ENCODE measurements around the gene NEUROD2.

The NEUROD2 gene

DNA sequence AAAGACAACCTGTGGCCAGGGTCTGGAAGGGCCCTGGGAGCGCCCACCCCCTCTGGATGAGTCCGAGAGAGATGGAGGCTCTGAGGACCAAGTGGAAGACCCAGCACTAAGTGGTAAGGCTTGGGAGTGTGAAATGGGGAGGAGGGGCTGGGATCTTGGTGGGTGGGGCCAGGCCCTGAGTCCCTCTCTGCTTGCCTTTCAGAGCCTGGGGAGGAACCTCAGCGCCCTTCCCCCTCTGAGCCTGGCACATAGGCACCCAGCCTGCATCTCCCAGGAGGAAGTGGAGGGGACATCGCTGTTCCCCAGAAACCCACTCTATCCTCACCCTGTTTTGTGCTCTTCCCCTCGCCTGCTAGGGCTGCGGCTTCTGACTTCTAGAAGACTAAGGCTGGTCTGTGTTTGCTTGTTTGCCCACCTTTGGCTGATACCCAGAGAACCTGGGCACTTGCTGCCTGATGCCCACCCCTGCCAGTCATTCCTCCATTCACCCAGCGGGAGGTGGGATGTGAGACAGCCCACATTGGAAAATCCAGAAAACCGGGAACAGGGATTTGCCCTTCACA lies 28.0 kb upstream of the NEUROD2 start:
- DNase-seq (ENCODE audit: low spot score): no peak

DNA sequence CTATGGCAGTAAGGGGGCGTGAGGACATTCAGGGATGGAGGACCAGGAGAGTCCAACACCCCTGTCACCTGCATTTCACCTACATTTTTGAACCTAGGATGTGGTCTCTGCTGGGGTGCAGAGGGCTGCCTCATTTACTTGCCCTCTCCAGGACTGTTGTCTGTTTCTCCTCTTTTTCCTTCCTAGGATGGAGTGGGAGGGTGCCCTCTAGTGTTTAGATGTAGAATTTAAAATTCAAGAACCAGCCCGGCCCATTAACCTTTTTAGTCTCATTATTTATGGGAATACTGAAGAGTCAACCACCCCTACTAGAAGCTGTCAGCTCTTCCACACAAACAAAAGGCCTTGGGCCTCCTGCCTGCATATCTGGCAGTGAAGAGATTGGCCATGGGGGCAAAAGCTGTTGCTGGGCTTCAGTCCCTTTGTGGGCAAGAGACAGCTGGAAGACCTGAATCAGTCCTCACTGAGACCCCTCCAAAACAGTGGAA lies 26.7 kb upstream of the NEUROD2 start:
- peak; percentile 53 for DNase-seq (ENCODE audit: low spot score)

DNA sequence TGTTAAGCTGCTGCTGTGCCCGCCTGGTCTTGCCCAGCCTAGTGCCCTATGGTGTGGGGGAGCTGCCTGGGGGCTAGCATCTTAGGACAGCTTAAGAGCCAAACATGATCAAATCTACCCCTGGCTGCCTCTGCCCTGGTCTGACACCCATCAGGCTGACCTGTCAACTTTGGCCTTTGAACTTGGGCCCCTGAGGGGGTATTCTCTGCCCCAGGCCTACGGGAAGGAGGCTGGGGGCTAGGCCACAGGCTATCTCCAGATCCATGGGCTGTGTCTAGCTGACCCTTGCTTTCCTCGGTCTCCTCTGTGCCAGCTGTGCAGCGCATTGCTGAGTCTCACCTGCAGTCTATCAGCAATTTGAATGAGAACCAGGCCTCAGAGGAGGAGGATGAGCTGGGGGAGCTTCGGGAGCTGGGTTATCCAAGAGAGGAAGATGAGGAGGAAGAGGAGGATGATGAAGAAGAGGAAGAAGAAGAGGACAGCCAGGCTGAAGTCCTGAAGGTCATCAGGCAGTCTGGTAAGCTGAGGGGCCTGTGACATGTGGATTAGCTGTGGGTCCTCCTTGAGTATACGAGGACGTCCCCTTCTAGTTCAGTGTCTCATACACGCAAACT lies 26.0 kb upstream of the NEUROD2 start:
- no peak for DNase-seq (ENCODE audit: low spot score)

DNA sequence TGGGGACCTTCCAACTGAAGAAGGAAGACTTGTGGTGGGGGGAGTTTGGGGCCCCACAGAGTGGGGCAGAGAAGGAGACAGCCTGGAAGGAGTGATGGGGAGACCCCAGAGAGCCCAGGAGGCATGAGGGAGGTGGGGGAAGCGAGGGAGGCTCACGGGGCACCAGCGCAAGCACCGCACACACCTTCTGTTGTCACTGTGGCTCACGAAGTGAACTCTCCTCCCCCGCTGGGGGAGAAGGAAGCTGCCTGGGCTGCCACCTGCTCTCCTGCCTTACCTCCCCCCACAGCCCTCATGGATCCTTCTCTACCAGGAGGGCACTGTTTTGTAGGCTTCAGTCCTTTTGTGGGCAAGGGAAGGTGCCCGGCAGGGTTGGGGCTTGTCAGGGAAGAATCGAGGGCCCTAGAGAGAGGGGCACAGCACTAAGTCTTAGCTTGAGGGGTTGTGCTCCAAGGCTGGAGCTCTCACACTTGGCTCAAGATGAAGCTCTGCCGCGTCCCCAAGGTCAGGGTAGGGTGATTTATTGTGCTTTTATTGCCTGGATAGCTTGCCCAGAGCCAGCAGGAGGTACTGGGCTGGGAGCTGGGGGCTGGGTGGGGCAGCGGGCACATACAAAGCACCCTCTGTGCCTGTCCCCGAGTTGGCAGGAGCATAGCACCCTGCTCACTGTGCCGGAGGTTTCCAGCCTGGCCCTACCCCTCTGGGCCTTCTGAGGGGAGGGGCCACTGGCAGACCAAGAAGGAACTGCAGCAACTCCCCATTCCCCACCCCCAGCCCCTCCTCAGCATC lies 24.6 kb upstream of the NEUROD2 start:
- DNase-seq (ENCODE audit: low spot score): peak; percentile 91

DNA sequence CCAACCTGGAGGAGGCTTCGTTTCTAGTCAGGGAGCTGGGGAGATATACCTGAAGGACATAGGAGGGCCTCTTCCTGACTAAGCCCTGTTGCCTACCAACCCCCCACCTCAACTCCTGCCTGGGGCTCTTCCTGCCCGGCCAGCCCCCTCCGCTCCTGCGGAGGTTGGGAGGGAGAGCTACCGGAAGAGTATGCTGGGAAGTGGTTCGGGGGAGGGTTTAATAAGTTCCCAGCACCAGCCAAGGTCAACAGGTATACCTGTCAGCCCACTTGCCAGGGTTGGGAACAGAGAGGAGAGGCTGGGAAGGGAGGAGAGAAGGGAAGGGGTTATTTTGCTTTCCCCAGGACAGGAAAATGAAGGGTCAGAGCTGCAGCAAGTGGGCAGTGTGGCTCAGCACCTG lies 23.7 kb upstream of the NEUROD2 start:
- DNase-seq (ENCODE audit: low spot score): peak; percentile 70

DNA sequence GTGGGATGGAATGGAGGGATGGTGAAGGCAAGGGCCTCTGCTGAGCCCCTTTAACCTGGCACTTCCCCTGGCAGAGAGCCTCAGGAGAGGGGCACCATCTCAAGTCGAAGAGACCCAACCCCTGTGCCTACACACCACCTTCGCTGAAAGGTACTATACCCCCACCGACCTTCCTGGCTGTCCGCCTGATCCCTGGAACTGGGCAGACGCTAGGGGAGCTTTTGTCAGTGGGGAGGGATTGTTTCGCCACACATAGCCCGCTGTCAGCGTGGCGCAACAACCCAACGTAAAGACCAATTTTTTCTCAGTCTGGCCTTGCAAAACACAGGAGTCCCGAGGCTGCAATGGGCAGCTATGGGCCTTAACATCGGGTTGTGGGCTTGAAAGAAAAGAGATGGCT lies 22.2 kb upstream of the NEUROD2 start:
- no peak for DNase-seq (ENCODE audit: low spot score)

DNA sequence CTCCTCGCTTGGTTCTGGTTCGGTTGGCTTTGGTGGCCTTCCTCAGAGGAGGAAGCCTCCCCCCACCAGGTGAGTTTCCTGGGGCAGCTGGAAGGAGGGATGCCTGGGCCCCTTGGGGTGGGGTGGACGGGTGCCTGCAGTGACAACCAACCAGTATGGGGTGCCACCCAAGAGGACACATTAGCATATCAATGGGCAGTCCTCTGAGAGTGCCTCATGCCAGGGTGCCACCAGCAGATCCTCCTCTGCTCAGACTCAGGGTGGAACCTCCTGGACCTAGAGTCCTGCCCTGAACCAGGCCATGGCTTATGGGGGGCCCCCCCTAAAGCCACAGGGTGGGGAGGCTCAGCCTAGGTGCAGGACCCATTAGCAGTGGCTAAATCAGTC lies 21.8 kb upstream of the NEUROD2 start:
- DNase-seq (ENCODE audit: low spot score): no peak

DNA sequence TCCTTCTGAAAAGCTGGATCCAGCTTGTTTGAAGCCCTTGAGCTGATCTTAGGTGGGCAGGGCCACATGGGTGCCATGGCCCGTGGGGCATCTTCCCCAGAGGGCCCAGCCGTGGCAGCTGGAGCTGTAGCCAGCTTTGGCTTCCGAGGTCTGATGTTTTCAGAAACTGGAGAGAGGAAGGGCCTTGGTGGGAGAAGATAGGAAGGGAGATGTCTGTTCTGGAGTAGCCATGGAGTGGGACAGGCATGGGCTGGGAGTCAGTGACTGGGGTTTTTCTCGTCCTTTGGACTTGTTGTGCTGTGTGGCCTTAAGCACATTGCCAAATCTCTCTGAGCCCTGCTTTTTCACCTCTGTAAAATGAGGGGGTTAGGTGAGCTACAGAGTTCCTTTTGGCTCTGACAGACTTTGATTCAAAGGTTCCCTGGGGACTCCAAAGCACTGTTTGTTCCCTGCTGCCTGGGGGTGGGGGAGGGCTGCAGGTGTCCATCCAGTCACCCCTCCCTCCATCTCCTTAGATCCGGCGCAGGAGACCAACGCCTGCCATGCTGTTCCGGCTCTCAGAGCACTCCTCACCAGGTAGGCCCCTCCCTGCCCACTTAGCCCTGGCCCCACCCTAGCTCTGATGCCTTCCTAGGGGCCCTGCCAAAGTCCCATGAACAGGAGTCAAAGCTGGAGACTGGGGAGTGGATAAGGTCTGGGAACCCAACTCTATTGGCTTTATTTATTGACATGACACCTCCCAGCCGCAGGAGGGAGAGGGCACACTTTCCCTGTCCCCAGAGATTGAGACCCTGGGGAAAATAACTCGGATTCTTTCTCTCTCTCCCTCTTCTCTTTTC lies 21.2 kb upstream of the NEUROD2 start:
- peak; percentile 77 for DNase-seq (ENCODE audit: low spot score)

DNA sequence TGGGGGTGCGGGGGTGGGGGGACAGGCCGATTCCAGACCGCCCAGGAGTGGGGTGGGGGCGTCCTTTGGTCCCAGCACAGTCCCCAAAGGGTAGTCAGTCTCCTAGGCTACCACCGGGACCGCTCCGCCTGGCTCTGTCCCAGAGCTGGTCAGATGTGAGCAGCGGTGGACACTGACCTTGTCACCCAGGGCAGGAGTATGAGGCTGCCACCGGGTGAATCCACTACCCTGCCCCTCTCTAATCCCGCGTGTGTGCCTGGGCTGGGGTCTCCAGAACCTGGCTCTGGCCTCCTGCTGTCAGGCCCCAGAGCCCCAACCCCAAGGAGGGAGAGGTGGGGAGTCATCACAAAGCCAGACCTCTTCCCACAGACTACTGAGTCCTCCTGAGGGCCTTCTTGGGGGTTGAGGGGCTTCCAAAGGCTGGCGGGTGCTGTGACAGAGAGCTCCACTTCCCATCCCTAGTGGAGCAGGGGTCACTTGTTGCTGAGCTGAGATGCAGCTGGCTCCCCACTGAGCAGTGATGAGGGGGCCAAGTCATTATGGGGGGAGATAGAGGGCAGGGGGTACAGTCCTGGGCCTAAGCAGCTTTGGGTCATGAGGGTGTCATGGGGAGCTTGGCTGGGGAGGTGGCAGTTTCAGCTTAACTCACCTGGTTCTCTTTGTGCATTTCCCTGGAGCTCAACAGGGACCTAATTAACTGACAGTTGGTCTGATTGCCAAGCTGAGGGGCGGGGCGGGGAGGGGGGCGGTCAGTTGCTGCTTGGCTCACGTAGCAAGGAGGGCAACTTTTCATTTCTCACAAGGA lies 20.2 kb upstream of the NEUROD2 start:
- peak; percentile 24 for DNase-seq (ENCODE audit: low spot score)

DNA sequence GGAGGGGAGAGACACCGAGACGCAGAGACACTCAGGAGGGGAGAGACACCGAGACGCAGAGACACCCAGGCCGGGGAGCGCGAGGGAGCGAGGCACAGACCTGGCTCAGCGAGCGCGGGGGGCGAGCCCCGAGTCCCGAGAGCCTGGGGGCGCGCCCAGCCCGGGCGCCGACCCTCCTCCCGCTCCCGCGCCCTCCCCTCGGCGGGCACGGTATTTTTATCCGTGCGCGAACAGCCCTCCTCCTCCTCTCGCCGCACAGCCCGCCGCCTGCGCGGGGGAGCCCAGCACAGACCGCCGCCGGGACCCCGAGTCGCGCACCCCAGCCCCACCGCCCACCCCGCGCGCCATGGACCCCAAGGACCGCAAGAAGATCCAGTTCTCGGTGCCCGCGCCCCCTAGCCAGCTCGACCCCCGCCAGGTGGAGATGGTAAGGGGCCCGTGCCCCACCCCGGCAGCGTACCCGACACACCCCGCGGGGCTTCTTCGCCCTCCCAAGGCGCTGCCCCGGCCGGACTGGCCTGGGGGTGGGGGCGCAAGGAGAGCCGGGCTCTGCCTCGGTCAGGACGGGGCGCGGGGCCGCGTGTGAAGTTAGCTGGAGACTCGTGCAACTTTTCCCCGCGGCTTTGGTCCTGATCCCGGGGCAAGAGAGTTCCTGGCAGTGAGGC lies 19.5 kb upstream of the NEUROD2 start:
- DNase-seq (ENCODE audit: low spot score): no peak

DNA sequence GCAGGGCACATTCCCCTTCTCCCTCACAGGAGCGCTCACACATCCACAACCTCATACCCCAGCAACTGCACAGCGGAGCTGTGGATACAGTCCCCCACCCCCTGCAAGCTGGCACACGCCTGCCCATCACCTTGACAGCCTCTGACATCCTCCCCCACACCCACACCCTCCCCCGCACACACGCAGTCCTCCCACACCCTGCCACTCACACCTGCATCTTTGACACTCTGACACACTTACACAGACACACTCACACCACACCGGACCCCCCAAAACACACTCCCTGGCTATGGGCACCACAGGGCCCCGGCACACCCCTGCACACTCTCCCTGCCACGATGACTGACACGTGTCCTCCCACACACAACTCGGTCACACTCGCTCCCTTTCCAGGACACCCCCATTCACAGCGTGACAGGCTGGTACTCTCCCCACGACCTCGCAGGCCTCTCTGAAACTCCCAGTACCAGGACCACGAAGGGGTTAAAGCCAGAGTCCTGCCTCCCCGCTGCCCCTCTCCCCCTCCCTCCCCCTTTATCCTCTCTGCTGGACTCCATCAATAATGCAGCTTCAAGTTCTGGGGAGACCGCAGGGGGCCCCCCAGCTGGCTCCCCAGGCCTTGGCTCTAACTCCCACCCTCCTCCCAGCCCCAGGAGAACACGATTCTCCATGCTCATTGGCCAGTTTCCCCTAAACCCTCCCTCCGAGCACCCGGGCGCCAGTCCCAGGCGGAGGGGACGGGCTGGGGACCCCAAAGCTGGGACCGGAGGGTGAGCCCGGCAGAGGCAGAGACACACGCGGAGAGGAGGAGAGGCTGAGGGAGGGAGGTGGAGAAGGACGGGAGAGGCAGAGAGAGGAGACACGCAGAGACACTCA lies 18.7 kb upstream of the NEUROD2 start, which contains the start of gene PPP1R1B:
Gene PPP1R1B, plus strand, starts transcription at position 782 of the 876 bp plus-strand sequence. CDS start 441 bp downstream, outside the sequence.
- no peak for DNase-seq (ENCODE audit: low spot score)

DNA sequence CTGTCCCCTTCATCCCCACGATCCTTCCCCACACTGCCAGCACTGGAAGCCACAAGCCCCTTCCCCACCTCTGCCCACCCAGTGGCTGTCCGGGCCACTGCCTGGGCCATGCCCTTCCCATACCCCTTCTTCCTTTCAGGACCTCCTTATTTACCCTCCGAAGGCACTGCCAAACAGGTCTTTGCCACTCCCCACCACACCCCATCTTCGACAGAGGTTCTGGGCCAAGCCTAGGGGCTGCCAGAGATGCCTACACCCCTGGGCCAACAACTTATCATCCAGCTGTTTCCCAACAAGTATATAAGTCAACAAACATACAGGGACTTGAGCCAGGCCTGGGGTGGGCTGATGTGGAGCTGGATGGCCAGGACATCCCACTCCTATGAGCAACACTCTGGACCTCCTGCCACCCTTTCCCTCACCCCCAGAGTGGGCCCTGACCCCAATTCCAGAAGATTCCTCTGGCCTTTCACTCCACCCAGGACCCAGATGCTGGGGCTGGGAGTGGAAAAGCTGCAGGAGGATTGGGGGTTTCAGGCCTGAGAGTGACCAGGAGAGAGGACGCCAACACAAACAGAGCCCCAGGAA lies 17.6 kb upstream of the NEUROD2 start:
- DNase-seq (ENCODE audit: low spot score): peak; percentile 47

DNA sequence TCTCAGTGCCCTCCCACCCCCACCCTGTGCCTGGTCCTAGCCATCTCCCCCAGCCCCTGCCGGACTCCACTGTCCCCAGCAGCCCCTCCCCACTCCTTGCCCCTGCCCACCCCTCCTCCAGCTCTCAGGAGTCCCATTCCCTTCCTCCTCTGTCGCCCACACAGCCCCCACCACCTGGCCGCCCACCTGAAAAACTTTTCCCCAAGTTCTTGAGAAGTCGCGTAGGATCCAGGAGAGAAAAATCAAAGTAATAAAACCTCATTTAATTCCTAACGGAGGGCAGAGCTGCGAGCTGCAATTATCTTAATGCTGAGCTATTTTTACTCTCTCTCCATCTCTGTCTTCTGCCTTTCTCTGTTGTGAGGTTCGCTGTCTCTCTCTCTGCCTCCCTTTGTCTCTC lies 16.6 kb upstream of the NEUROD2 start:
- DNase-seq (ENCODE audit: low spot score): no peak

DNA sequence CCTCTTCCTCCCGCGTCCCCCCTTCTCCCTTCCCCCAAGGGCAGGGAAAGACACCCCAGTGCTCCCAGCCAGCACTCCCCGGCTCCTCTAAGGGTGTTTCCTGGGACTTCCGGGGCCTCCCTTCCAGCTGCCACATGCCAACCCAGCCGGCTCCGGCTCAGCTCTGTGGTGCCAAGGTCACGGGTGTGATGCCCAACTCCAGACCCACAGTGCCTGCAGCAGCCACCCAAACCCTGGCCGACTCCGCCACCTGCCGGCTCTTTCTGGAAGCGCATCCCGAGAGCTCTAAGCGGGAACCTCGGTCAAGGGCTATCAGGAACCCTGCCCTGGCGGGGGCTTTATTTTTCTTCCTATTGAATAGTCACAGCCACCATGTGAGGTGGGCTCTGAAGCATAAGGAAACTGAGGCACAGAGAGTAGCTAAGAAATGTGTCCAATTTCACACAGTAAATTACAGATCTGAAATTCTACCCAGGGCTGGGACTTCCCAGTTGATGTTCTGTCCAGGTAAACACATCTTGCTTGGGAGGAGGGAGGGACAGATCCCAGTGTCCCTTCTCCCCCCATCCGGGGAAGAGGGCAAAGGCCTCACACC lies 15.7 kb upstream of the NEUROD2 start:
- peak; percentile 72 for DNase-seq (ENCODE audit: low spot score)

DNA sequence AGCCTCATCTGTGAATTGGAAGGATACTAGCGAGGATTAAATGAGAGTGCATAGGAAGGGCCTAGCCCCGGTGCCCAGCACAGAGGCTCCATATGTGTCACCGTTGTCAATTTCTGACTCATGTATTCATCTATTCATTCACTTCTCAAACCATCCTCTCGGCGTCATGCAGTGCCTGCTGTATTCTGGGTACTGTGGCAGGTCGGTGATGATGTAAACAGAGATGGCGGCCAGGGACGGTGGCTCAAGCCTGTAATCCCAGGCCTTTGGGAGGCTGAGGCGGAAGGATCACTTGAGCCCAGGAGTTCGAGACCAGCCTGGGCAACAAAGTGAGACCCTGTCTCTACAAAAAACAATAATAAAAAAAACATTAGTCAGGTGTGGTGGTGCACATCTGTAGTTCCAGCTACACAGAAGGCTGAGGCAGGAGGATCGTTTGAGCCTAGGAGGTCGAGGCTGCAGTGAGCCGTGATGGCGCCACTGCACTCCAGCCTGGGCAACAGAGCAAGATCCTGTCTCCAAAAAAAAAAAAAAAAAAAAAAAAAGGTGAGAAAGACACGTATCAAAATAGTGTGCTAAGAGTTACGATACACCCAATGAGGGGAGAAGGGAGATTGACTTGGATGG lies 14.8 kb upstream of the NEUROD2 start:
- no peak for DNase-seq (ENCODE audit: low spot score)

DNA sequence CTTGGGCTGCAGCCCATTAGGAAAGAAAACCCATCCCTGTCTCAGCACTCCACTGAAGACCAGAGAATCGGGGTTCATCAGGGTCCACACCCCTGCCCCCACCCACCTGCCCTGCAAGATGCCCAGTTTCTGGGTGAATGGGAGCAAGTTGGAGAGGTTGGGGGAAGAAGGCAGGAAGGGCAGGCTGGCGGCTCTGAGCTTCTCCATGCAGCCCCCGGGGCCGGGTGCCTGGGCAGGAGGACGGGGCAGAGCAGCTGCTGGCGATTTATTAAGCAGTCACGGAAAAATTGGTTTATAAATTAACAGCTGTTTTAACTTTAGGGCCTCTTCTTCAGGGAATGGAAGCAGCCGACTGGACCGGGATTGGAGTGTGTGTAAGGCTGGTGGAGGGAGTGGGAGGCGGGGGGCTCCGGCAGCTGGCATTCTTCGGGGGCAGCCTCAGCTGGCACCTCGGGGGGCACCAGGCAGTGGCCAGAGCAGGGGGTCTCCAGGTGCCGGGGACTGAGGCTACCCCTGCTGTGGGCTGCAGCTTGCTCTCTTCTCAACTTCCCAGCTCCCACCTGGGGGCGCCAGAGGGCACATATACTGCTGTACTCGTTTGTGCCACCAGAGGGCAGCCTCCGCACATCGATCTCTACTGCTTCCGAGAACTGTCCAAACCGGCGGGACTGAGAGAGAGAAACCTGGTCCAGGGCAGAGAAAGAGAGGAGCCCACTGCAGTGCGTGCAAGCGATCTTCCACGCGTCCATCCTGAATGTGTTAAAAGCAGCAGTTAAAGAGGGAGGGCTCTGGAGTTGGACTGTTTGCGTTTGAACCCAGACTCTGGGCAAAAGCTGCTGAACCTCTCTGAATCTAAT lies 14.0 kb upstream of the NEUROD2 start:
- DNase-seq (ENCODE audit: low spot score): peak; percentile 75

DNA sequence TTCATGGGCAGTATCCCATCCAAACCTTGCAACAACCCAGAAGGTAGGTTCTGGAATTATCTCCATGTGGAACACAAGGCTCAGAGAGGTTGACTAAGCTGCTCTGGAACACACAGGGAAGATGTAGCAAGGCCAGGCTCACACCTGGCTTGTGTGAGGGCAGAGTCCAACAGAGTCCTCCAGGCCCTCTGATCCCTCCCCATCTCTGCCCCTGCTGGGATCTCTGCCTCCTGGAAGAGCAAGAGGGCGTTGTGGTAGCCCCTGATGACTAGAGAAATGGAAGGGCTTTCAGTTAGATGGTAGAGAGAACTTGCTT lies 12.0 kb upstream of the NEUROD2 start:
- DNase-seq (ENCODE audit: low spot score): no peak

Measured in LoVo (cell line).